Colonic mucosa (tissue), 4 donors: ENCODE results near the gene ADAMTS14. TPM values are rescaled to one million over a fixed set of nuclear protein-coding genes. Genes with fewer than 3 reads are reported as not detected.

ENCODE experiments used
- DNase-seq: peaks from one replicate; pipeline ENCODE4 v3.0.0-alpha.2; 2020
- H3K27ac ChIP-seq: fragments of 200-600 bp; one replicate; pipeline ENCODE4 v1.8.0; 2021
- H3K27me3 ChIP-seq: fragments of 200-600 bp; one replicate; pipeline ENCODE4 v1.8.0; 2021
- H3K36me3 ChIP-seq: fragments of 200-600 bp; one replicate; pipeline ENCODE4 v1.8.0; 2021
- H3K4me1 ChIP-seq: fragments of 200-600 bp; one replicate; pipeline ENCODE4 v1.8.0; 2021; ENCODE audit warnings: mild to moderate bottlenecking
- H3K4me3 ChIP-seq: fragments of 200-600 bp; one replicate; pipeline ENCODE4 v1.8.0; 2021
- H3K9ac ChIP-seq, 2 donors: one replicate each; pipeline ENCODE4 v1.7.0; 2013; ENCODE audit warnings: control low read depth in 2 of 2, low read depth in 2 of 2, low read length in 2 of 2
- H3K9me3 ChIP-seq: fragments of 200-600 bp; one replicate; pipeline ENCODE4 v1.8.0; 2021
- CTCF ChIP-seq: fragments of 200-600 bp; IDR thresholded peaks from one replicate; pipeline ENCODE4 v1.8.0; 2022; ENCODE audit warnings: antibody characterized with exemption, mild to moderate bottlenecking
- intact Hi-C: fragments of 100-400 bp; cut with DNase I; formaldehyde crosslinking; loops from one replicate; pipeline ENCODE4 v1.14.1; 2022
- total RNA-seq, 2 donors: library from RNA; stranded (reverse); fragmentation: NEBNext Ultra II Directional in 1 of 2; extraction: Animal tissue kit (Norgen Biotek cat#: 25700) in 1 of 2; gene quantifications; one replicate each; pipeline ENCODE4 v1.2.1, GENCODE V29; 2021
- donor health status: healthy.
- donor health status: DM: no; HTN: no; CAD: no.
- donor health status: DM: no; HTN: no; CAD: no.

The ADAMTS14 gene
- total RNA-seq, 2 donors from 2014 or later, result 0.93 to 1.5 TPM

GRCh38 chr10:70756700-70757360 is 84.5 kb downstream of the ADAMTS14 start:
- no peak for DNase-seq
- intact Hi-C loops, result loop anchor here (5.0 to 10.0 kb wide), 2 partner anchors 142 to 295 kb away; no protein-coding TSS in a partner anchor

GRCh38 chr10:70757856-70758255 is 85.5 kb downstream of the ADAMTS14 start:
- H3K4me1 ChIP-seq, result no peaks in the 10 kb centered on the region
- no peak overlapping the region for H3K9ac ChIP-seq
- no peaks in the 10 kb centered on the region for H3K36me3 ChIP-seq
- no peak overlapping the region for H3K27ac ChIP-seq
- H3K4me3 ChIP-seq, result no peak overlapping the region
- no peak for TF ChIP-seq CTCF
- H3K9me3 ChIP-seq, result no peaks in the 10 kb centered on the region
- intact Hi-C loops, result loop anchor here (1.0 to 10.0 kb wide), 3 partner anchors 143 to 296 kb away; no protein-coding TSS in a partner anchor
- DNase-seq, result no peak
- no peaks in the 10 kb centered on the region for H3K27me3 ChIP-seq

More at GRCh38 chr10:70756700-70757360, 84.5 kb downstream of the ADAMTS14 start:
- Histone ChIP-seq H3K9me3 (no peaks in the 10 kb centered on the region), H3K4me1 (no peaks in the 10 kb centered on the region), H3K27me3 (no peaks in the 10 kb centered on the region), H3K36me3 (no peaks in the 10 kb centered on the region), H3K27ac (no peak overlapping the region), H3K9ac (no peak overlapping the region), H3K4me3 (no peak overlapping the region)
- TF ChIP-seq CTCF, result no peak

- no peak overlapping the region for H3K9ac ChIP-seq
- no peaks in the 10 kb centered on the region for H3K36me3 ChIP-seq
- intact Hi-C loops, result loop anchor here (1.0 to 10.0 kb wide), 3 partner anchors 144 to 297 kb away; no protein-coding TSS in a partner anchor
- H3K27ac ChIP-seq, result no peak overlapping the region
- peak; percentile 50 for TF ChIP-seq CTCF
- H3K4me1 ChIP-seq, result no peaks in the 10 kb centered on the region
- DNase-seq, result peak; percentile 74
- H3K4me3 ChIP-seq, result no peak overlapping the region
- no peaks in the 10 kb centered on the region for H3K27me3 ChIP-seq
- no peaks in the 10 kb centered on the region for H3K9me3 ChIP-seq
These were observed 86.6 kb downstream of the ADAMTS14 start for GRCh38 chr10:70758757-70759514.

GRCh38 chr10:70759781-70760180 is 87.5 kb downstream of the ADAMTS14 start:
- no peaks in the 10 kb centered on the region for H3K9me3 ChIP-seq
- no peaks in the 10 kb centered on the region for H3K4me1 ChIP-seq
- no peak for DNase-seq
- H3K27ac ChIP-seq, result no peak overlapping the region
- TF ChIP-seq CTCF, result no peak
- intact Hi-C loops, result loop anchor here (5.0 to 10.0 kb wide), 2 partner anchors 145 to 297 kb away; no protein-coding TSS in a partner anchor
- no peaks in the 10 kb centered on the region for H3K36me3 ChIP-seq
- no peak overlapping the region for H3K9ac ChIP-seq
- no peaks in the 10 kb centered on the region for H3K27me3 ChIP-seq
- no peak overlapping the region for H3K4me3 ChIP-seq

- Histone ChIP-seq H3K4me3 (no peak overlapping the region), H3K36me3 (no peaks in the 10 kb centered on the region), H3K27ac (no peak overlapping the region), H3K9ac (no peak overlapping the region), H3K27me3 (no peaks in the 10 kb centered on the region), H3K9me3 (no peaks in the 10 kb centered on the region), H3K4me1 (no peaks in the 10 kb centered on the region)
- intact Hi-C loops, result no loop called here
- TF ChIP-seq CTCF, result no peak
- DNase-seq, result no peak
These were observed 88.0 kb downstream of the ADAMTS14 start for GRCh38 chr10:70760271-70760787.
